Activated CD4-positive, alpha-beta T cell treated with anti-CD3 and anti-CD28 coated beads, Interleukin-2, Interleukin-4, amounts not matched to agents 100 ng/mL and 50 ng/mL, durations not matched to agents 16 hours and 8 hours (primary cell): ENCODE measurements around the gene MAD1L1.

Experiments
- DNase-seq: peaks from one replicate; pipeline ENCODE4 v3.0.0-alpha.2; 2020; ENCODE audit warnings: low spot score

Gene MAD1L1

GRCh38 chr7:1787241-1787640 is 445.5 kb downstream of the MAD1L1 start:
- DNase-seq: no peak

DNA sequence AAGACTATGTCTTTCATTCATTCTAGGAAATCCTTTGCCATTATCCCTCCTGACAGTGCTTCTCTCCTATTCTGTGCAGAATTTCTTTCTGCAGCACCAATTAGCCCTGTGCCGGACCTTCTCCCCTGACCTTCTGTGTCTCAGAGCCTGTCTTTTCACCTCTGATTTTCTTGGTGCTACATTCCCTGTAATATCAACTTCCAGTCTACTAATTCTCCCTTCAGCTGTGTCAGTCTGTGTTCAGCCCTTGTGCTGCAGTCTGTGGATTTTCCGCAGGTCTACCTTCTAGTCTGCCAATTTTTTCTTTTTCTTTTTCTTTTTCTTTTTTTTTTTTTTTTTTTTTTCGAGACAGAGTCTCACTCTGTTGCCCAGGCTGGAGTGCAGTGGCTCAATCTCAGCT is 446.9 kb downstream of the MAD1L1 start:
- DNase-seq: no peak

GRCh38 chr7:1781369-1781768 is 451.4 kb downstream of the MAD1L1 start:
- DNase-seq: no peak

DNA sequence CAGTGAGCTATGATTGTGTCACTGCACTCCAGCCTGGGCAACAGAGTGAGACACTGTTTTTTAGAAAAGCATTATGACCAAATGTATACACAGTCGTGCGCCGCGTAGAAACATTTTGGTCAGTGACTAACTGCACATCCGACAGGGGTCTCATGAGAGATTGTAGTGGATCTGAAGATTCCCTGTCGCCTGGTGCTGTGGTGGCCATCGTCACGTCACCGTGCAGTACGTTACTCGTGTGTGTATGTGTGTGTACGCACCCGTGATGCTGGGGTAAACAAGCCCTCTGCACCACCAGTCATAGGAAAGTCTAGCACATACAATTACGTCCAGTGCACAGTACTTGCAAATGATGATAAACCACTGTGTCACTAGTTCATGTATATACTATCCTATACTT is 453.3 kb downstream of the MAD1L1 start:
- no peak for DNase-seq

GRCh38 chr7:1777122-1777521 is 455.6 kb downstream of the MAD1L1 start:
- DNase-seq: no peak

GRCh38 chr7:1775389-1775788 is 457.4 kb downstream of the MAD1L1 start:
- no peak for DNase-seq

- no peak for DNase-seq
These were observed 462.4 kb downstream of the MAD1L1 start for GRCh38 chr7:1770331-1770730.

- DNase-seq: no peak
These were observed 463.2 kb downstream of the MAD1L1 start for GRCh38 chr7:1769286-1770200.

GRCh38 chr7:1768832-1769231 is 463.9 kb downstream of the MAD1L1 start:
- DNase-seq: no peak

- DNase-seq: no peak
These were observed 465.2 kb downstream of the MAD1L1 start for GRCh38 chr7:1767524-1767923.
